Stimulated activated CD8-positive, alpha-beta memory T cell treated with anti-CD3 and anti-CD28 coated beads, Interleukin-7, amount 100 ng/mL, for 4 hours (primary cell): Measurements from ENCODE around the gene CSRP1.
"Not testable (repeated sequence)": the region's sequence is repeated elsewhere in the genome, so short reads cannot be mapped to it uniquely, and the experiment has no call there.

ENCODE experiments used
- DNase-seq, 2 donors: peaks; one replicate each; pipeline ENCODE4 v3.0.0-alpha.2; 2020; ENCODE audit warnings: low read depth in 2 of 2

CSRP1 gene

GRCh38 chr1:201497935-201498509 is 8.9 kb downstream of the CSRP1 start:
- DNase-seq, result no peak

GRCh38 chr1:201496296-201496690 is 10.6 kb downstream of the CSRP1 start:
- DNase-seq, result no peak

GRCh38 chr1:201495551-201496295 is 11.2 kb downstream of the CSRP1 start:
- DNase-seq, result no peak

GRCh38 chr1:201493757-201494617 is 12.9 kb downstream of the CSRP1 start:
- no peak for DNase-seq

GRCh38 chr1:201493026-201493656 is 13.8 kb downstream of the CSRP1 start:
- DNase-seq, result not testable (repeated sequence)

- DNase-seq, result no peak
Observed at GRCh38 chr1:201491896-201492511, 14.9 kb downstream of the CSRP1 start.

GRCh38 chr1:201490708-201491131 is 16.2 kb downstream of the CSRP1 start:
- DNase-seq, result no peak

- no peak for DNase-seq
Observed at GRCh38 chr1:201489643-201490261, 17.2 kb downstream of the CSRP1 start.

- no peak for DNase-seq
Observed at GRCh38 chr1:201488830-201489589, 17.9 kb downstream of the CSRP1 start.

GRCh38 chr1:201487742-201488141 is 19.2 kb downstream of the CSRP1 start:
- DNase-seq, result no peak

GRCh38 chr1:201486187-201486586 is 20.7 kb downstream of the CSRP1 start:
- DNase-seq, result no peak

- no peak for DNase-seq
Observed at GRCh38 chr1:201485184-201485774, 21.6 kb downstream of the CSRP1 start.

- DNase-seq, result no peak
Observed at GRCh38 chr1:201483373-201483949, 23.5 kb downstream of the CSRP1 start.

GRCh38 chr1:201482755-201483154 is 24.2 kb downstream of the CSRP1 start:
- no peak for DNase-seq

GRCh38 chr1:201481761-201482493 is 25.0 kb downstream of the CSRP1 start:
- peak; percentile 59 to 63 for DNase-seq

GRCh38 chr1:201481004-201481380 is 25.9 kb downstream of the CSRP1 start:
- DNase-seq, result no peak

- peak; percentile 15 for DNase-seq
Observed at GRCh38 chr1:201480231-201481003, 26.5 kb downstream of the CSRP1 start.

- DNase-seq, result no peak
Observed at GRCh38 chr1:201479201-201479730, 27.7 kb downstream of the CSRP1 start.
